H1 (cell line): Measurements from ENCODE around the gene FNDC3A. TPM values are rescaled to one million over a fixed set of nuclear protein-coding genes. Genes with fewer than 3 reads are reported as not detected.

Source experiments
- CTCF ChIA-PET: fragments of 300-600 bp; sonication (Branson Sonifier 250); formaldehyde crosslinking; loops from one replicate; lab custom pipeline; 2021; ENCODE audit not compliant: partially characterized antibody; lab: Charles Lee
- POLR2A ChIA-PET: fragments of 300-600 bp; sonication (Branson Sonifier 250); formaldehyde crosslinking; loops from one replicate; lab custom pipeline; 2021; ENCODE audit warnings: inconsistent platforms; ENCODE audit not compliant: partially characterized antibody; lab: Charles Lee
- DNase-seq, 2 experiments: peaks; one replicate each; pipeline versions ENCODE4 v3.0.0 to v3.0.0-alpha.2; 2010 to 2022; ENCODE audit warnings: low spot score in 2 of 2, low read depth in 1 of 2, mixed read lengths in 1 of 2
- FAIRE-seq: peaks from 2 replicates; lab custom pipeline; 2011; peaks lifted over from hg19 to GRCh38; lab: Jason Lieb, UNC
- H2AFZ ChIP-seq: 2 replicates; pipeline ENCODE4 v1.8.1; 2012; ENCODE audit warnings: low read length, inconsistent platforms
- H2AK5ac ChIP-seq: 2 replicates; pipeline ENCODE4 v1.6.1; 2013; ENCODE audit warnings: low read depth, low read length
- H2BK120ac ChIP-seq: replicated peaks from 2 replicates; pipeline ENCODE3; 2013; ENCODE audit warnings: low read depth, low read length, inconsistent platforms
- H2BK12ac ChIP-seq: 2 replicates; pipeline ENCODE4 v1.6.1; 2013; ENCODE audit warnings: low read depth, low read length
- H2BK15ac ChIP-seq: 2 replicates; pipeline ENCODE4 v1.6.1; 2013; ENCODE audit warnings: low read length
- H2BK20ac ChIP-seq: 2 replicates; pipeline ENCODE4 v1.6.1; 2013; ENCODE audit warnings: low read length
- H2BK5ac ChIP-seq: 2 replicates; pipeline ENCODE4 v1.6.1; 2013; ENCODE audit warnings: low read depth, low read length
- H3K14ac ChIP-seq: 2 replicates; pipeline ENCODE4 v1.6.1; 2013; ENCODE audit warnings: inconsistent platforms; ENCODE audit not compliant: insufficient read length
- H3K18ac ChIP-seq: 2 replicates; pipeline ENCODE4 v1.6.1; 2013; ENCODE audit warnings: low read length; ENCODE audit errors: extremely low read depth
- H3K23ac ChIP-seq: 2 replicates; pipeline ENCODE4 v1.6.1; 2013; ENCODE audit warnings: inconsistent platforms; ENCODE audit not compliant: insufficient read length
- H3K23me2 ChIP-seq: 2 replicates; pipeline ENCODE4 v1.6.1; 2013; ENCODE audit warnings: low read depth, low read length
- H3K27ac ChIP-seq: 2 replicates; pipeline ENCODE4 v1.6.1; 2011; ENCODE audit warnings: low read depth, low read length, inconsistent platforms
- H3K27me3 ChIP-seq, 4 experiments: replicated peaks in 1 of 4; 1 replicate in 1 of 4; 2 replicates in 3 of 4; pipeline versions ENCODE4 v1.6.1 to v1.8.1; 2011 to 2013; ENCODE audit warnings: low read length in 3 of 4, mild to moderate bottlenecking in 3 of 4, inconsistent platforms in 2 of 4, mixed read lengths in 2 of 4, moderate library complexity in 1 of 4; ENCODE audit not compliant: control insufficient read depth in 3 of 4, insufficient read depth in 3 of 4; ENCODE audit errors: extremely low read depth in 1 of 4
- H3K36me3 ChIP-seq, 4 experiments: 2 replicates each; pipeline versions ENCODE4 v1.6.1 to v1.8.1; 2011 to 2013; ENCODE audit warnings: mild to moderate bottlenecking in 4 of 4, low read length in 3 of 4, moderate library complexity in 2 of 4, control low read depth in 1 of 4, inconsistent platforms in 1 of 4; ENCODE audit not compliant: insufficient read depth in 4 of 4, control insufficient read depth in 2 of 4
- H3K4ac ChIP-seq: replicated peaks from 2 replicates; pipeline ENCODE3; 2013; ENCODE audit warnings: low read length, low read depth, mixed read lengths, inconsistent platforms; ENCODE audit not compliant: insufficient read length
- H3K4me1 ChIP-seq, 4 experiments: replicated peaks in 1 of 4; 1 replicate in 1 of 4; 2 replicates in 3 of 4; pipeline versions ENCODE4 v1.6.1 to v1.8.1; 2011 to 2013; ENCODE audit warnings: low read length in 3 of 4, inconsistent platforms in 2 of 4, mixed read lengths in 1 of 4; ENCODE audit not compliant: insufficient read depth in 4 of 4, control insufficient read depth in 3 of 4
- H3K4me2 ChIP-seq, 2 experiments: 2 replicates each; pipeline versions ENCODE4 v1.6.1 to v1.8.1; 2011 to 2013; ENCODE audit warnings: low read depth in 2 of 2, low read length in 2 of 2, control low read depth in 1 of 2, inconsistent platforms in 1 of 2, mild to moderate bottlenecking in 1 of 2; ENCODE audit not compliant: insufficient read depth in 1 of 2
- H3K4me3 ChIP-seq, 4 experiments: fragments of 200-600, 300-600 bp in 1 of 4; sonication (generic), shearing (Covaris generic), sonication (Bioruptor Twin) in 1 of 4; 2 replicates each; pipeline versions ENCODE4 v1.5.1 to v1.8.1; 2011 to 2016; ENCODE audit warnings: low read length in 4 of 4, low read depth in 3 of 4, control low read depth in 2 of 4, inconsistent platforms in 2 of 4, mild to moderate bottlenecking in 2 of 4, mixed read lengths in 1 of 4, moderate library complexity in 1 of 4; ENCODE audit not compliant: insufficient read depth in 2 of 4; ENCODE audit errors: extremely low read depth in 1 of 4
- H3K56ac ChIP-seq: replicated peaks from 2 replicates; pipeline ENCODE3; 2013; ENCODE audit warnings: low read depth, mild to moderate bottlenecking, mixed read lengths, low read length, inconsistent platforms; ENCODE audit not compliant: insufficient read length
- H3K79me1 ChIP-seq: 2 replicates; pipeline ENCODE4 v1.6.1; 2013; ENCODE audit warnings: low read depth, low read length, control low read depth
- H3K79me2 ChIP-seq, 2 experiments: 2 replicates each; pipeline versions ENCODE4 v1.6.1 to v1.8.1; 2012 to 2013; ENCODE audit warnings: low read length in 2 of 2, mild to moderate bottlenecking in 2 of 2, inconsistent platforms in 1 of 2; ENCODE audit not compliant: insufficient read depth in 2 of 2, control insufficient read depth in 1 of 2
- H3K9ac ChIP-seq, 4 experiments: replicated peaks in 1 of 4; 1 replicate in 1 of 4; 2 replicates in 3 of 4; pipeline versions ENCODE4 v1.6.1 to v1.8.1; 2011 to 2013; ENCODE audit warnings: low read depth in 3 of 4, low read length in 3 of 4, control low read depth in 2 of 4, mild to moderate bottlenecking in 2 of 4, moderate library complexity in 2 of 4, inconsistent platforms in 1 of 4; ENCODE audit errors: extremely low read depth in 1 of 4
- H3K9me3 ChIP-seq, 2 experiments: 2 replicates each; pipeline versions ENCODE4 v1.6.1 to v1.8.1; 2012 to 2013; ENCODE audit warnings: mild to moderate bottlenecking in 2 of 2, moderate library complexity in 2 of 2, control low read depth in 1 of 2, inconsistent platforms in 1 of 2, low read depth in 1 of 2, low read length in 1 of 2, mixed read lengths in 1 of 2; ENCODE audit not compliant: insufficient read depth in 2 of 2
- H4K20me1 ChIP-seq, 2 experiments: replicated peaks in 1 of 2; 2 replicates each; pipeline versions ENCODE3 to v1.8.1; 2011 to 2013; ENCODE audit warnings: inconsistent platforms in 2 of 2, low read length in 2 of 2, mild to moderate bottlenecking in 1 of 2; ENCODE audit not compliant: insufficient read depth in 2 of 2, control insufficient read depth in 1 of 2
- H4K5ac ChIP-seq: 2 replicates; pipeline ENCODE4 v1.6.1; 2013; ENCODE audit warnings: low read length, low read depth, mixed read lengths, inconsistent platforms; ENCODE audit not compliant: insufficient read length
- H4K8ac ChIP-seq: 2 replicates; pipeline ENCODE4 v1.8.0; 2013; ENCODE audit warnings: mild to moderate bottlenecking, moderate library complexity, low read length, inconsistent platforms; ENCODE audit not compliant: insufficient read depth; ENCODE audit errors: extremely low read depth
- H4K91ac ChIP-seq: replicated peaks from 2 replicates; pipeline ENCODE3; 2013; ENCODE audit warnings: low read length, mixed read lengths, inconsistent platforms; ENCODE audit not compliant: insufficient read length
- CEBPB ChIP-seq: IDR thresholded peaks from 2 replicates; pipeline ENCODE4 v1.6.1; 2012; ENCODE audit warnings: low read depth, low read length
- CHD2 ChIP-seq: IDR thresholded peaks from 2 replicates; pipeline ENCODE4 v1.6.1; 2012; ENCODE audit warnings: low read length, improper control_type of control experiment
- CREB1 ChIP-seq: IDR thresholded peaks from 2 replicates; pipeline ENCODE4 v1.6.1; 2012; ENCODE audit warnings: inconsistent platforms
- EGR1 ChIP-seq: IDR thresholded peaks from 2 replicates; pipeline ENCODE4 v1.6.1; 2011; ENCODE audit warnings: low read depth, low read length, borderline replicate concordance
- EP300 ChIP-seq, 2 experiments: IDR thresholded peaks; 1 replicate in 1 of 2; 2 replicates in 1 of 2; pipeline ENCODE4 v1.6.1; 2011 to 2012; ENCODE audit warnings: low read depth in 2 of 2, low read length in 2 of 2, mild to moderate bottlenecking in 2 of 2, borderline replicate concordance in 1 of 2, inconsistent platforms in 1 of 2, moderate library complexity in 1 of 2
- KDM4A ChIP-seq: IDR thresholded peaks from one replicate; pipeline ENCODE4 v1.7.1; 2012; ENCODE audit warnings: low read depth, mild to moderate bottlenecking, moderate library complexity, low read length, inconsistent platforms; ENCODE audit not compliant: severe bottlenecking
- POU5F1 ChIP-seq: IDR thresholded peaks from 2 replicates; pipeline ENCODE4 v1.6.1; 2011; ENCODE audit warnings: low read depth, mild to moderate bottlenecking, low read length, moderate library complexity
- RBBP5 ChIP-seq: IDR thresholded peaks from 2 replicates; pipeline ENCODE4 v1.7.1; 2012; ENCODE audit warnings: low read depth, mild to moderate bottlenecking, inconsistent platforms, low read length, moderate library complexity, borderline replicate concordance
- RNF2 ChIP-seq: fragments of 200-900, 300-1000 bp; sonication (generic); IDR thresholded peaks from 2 replicates; pipeline ENCODE4 v1.7.1; 2016; ENCODE audit warnings: borderline replicate concordance, low read depth, mild to moderate bottlenecking, antibody characterized with exemption, low read length; ENCODE audit not compliant: poor library complexity, severe bottlenecking; ENCODE audit errors: missing control alignments
- RXRA ChIP-seq: IDR thresholded peaks from 2 replicates; pipeline ENCODE4 v1.6.1; 2011; ENCODE audit warnings: low read depth, mild to moderate bottlenecking, low read length, moderate library complexity; ENCODE audit not compliant: insufficient read depth
- SRF ChIP-seq: IDR thresholded peaks from 2 replicates; pipeline ENCODE4 v1.6.1; 2011; ENCODE audit warnings: mild to moderate bottlenecking, low read depth, low read length, moderate library complexity
- TAF7 ChIP-seq: optimal IDR thresholded peaks from 2 replicates; pipeline ENCODE3; 2011; ENCODE audit warnings: low read depth, mild to moderate bottlenecking, inconsistent platforms, low read length, moderate library complexity, borderline replicate concordance
- TEAD4 ChIP-seq: IDR thresholded peaks from 2 replicates; pipeline ENCODE4 v1.6.1; 2012; ENCODE audit warnings: low read depth, low read length, inconsistent platforms, mixed read lengths
- YY1 ChIP-seq: IDR thresholded peaks from 2 replicates; pipeline ENCODE4 v1.6.1; 2011; ENCODE audit warnings: low read depth, mild to moderate bottlenecking, low read length
- WGBS, 2 experiments: shearing (Covaris generic) in 1 of 2; methylation state at CpG; one replicate each; pipeline versions ENCODE4 v1.1.6 to v1.1.7; 2013 to 2015; ENCODE audit warnings: low lambda C conversion rate in 2 of 2, mixed read lengths in 2 of 2, inconsistent platforms in 1 of 2, low coverage in 1 of 2, missing lambda C conversion rate in 1 of 2; ENCODE audit not compliant: insufficient replicate concordance in 2 of 2, insufficient coverage in 1 of 2, insufficient read length in 1 of 2; ENCODE audit errors: extremely low coverage in 1 of 2, missing lambda C conversion rate in 1 of 2; 5-methylcytosine and 5-hydroxymethylcytosine counted together
- polyA plus RNA-seq, 7 experiments: library from polyadenylated mRNA; depleted of rRNA in 3 of 7; stranded (reverse) in 5 of 7; unstranded in 2 of 7; fragments of >200 nt in 5 of 7; fragments of 200-250 nt in 2 of 7; gene quantifications; 1 replicate in 5 of 7; 2 replicates in 1 of 7; 4 replicates in 1 of 7; pipeline versions ENCODE4 v1.2.1 to v1.2.3, GENCODE V29; 2011 to 2013; ENCODE audit warnings: missing spikeins in 2 of 7, mixed read lengths in 2 of 7
- total RNA-seq: library from RNA; stranded (reverse); fragmentation: NEBNext Ultra II Directional; extraction: Animal tissue kit (Norgen Biotek cat#: 25700); gene quantifications from 2 replicates; pipeline ENCODE4 v1.2.1, GENCODE V29; 2021

The FNDC3A gene
- total and polyA plus RNA-seq, 2 of the 8 experiments (the other 6 are each of a cell fraction or from before 2014, with no cell fraction given), result 14.6 to 26.0 TPM

- Histone ChIP-seq H3K9me3 (no peaks in the 10 kb centered on the region), H3K23me2 (no peaks in the 10 kb centered on the region), H3K4me1 (0 out of 7 replicates have a peak, but pooled peaks cover 0 to 2% (median 0%) of the 10 kb centered on the region in 4 experiments), H4K5ac (no peak overlapping the region), H3K27ac (no peak overlapping the region), H3K79me2 (no peaks in the 10 kb centered on the region), H2AFZ (no peak overlapping the region), H3K4me2 (no peak overlapping the region), H3K4ac (no peak overlapping the region), H2BK5ac (no peak overlapping the region), H4K91ac (no peak overlapping the region), H3K36me3 (no peaks in the 10 kb centered on the region), H2BK20ac (no peak overlapping the region), H3K9ac (no peak overlapping the region), H2BK12ac (no peak overlapping the region), H3K23ac (no peak overlapping the region), H3K18ac (no peak overlapping the region), H3K27me3 (no peaks in the 10 kb centered on the region), H2BK15ac (no peak overlapping the region), H3K56ac (no peak overlapping the region), H2BK120ac (no peak overlapping the region), H3K14ac (no peak overlapping the region), H2AK5ac (no peak overlapping the region), H3K4me3 (no peak overlapping the region), H4K20me1 (no peaks in the 10 kb centered on the region), H3K79me1 (no peaks in the 10 kb centered on the region), H4K8ac (no peak overlapping the region)
- DNase-seq (no peak), FAIRE-seq (no peak)
- ChIA-PET POLR2A (interaction anchor here (0.6 kb wide), 1 partner anchor 775 kb away, joined by 8 read pairs; no protein-coding TSS in a partner anchor), CTCF (interaction anchor here (0.6 kb wide), 1 partner anchor 197 kb away, joined by 3 read pairs; no protein-coding TSS in a partner anchor)
- WGBS, 2 experiments, result 64% methylated on average over 1 of the region's 1 CpG; no CpG with 5 or more reads in 1 of the 2 experiments
- TF ChIP-seq TAF7 (no peak), RBBP5 (no peak), EGR1 (no peak), CEBPB (no peak), TEAD4 (no peak), KDM4A (no peak), CHD2 (no peak), RXRA (no peak), YY1 (no peak), EP300 (IDR thresholded peaks at IDR 0.05; ENCODE audit: borderline replicate concordance in 1 of 2, low read depth in 2 of 2, low read length in 2 of 2) (no peak), CREB1 (no peak), SRF (no peak), POU5F1 (no peak), RNF2 (no peak)
- TF ChIP-seq, all 59 proteins: peak for 0
These were observed 30.1 kb upstream of the FNDC3A start for GRCh38 chr13:48945626-48946025.
